HG02571 (cell line): Measurements from ENCODE around the gene SLC2A3.
"Not testable (repeated sequence)": the region's sequence is repeated elsewhere in the genome, so short reads cannot be mapped to it uniquely, and the experiment has no call there.

Source experiments
- ATAC-seq: cut with Tn5 transposase; IDR thresholded peaks from one replicate; pipeline ENCODE4 v1.9.1; 2021; ENCODE audit warnings: mild to moderate bottlenecking, moderate library complexity; ENCODE audit not compliant: unreplicated experiment

The SLC2A3 gene

GRCh38 chr12:7935590-7936581, at the start of gene SLC2A3:
SLC2A3 (minus strand) TSS chr12:7936187; CDS start chr12:7936034, 153 bp downstream.
- peak; percentile 49 for ATAC-seq

GRCh38 chr12:7984900-7985299, 48.9 kb upstream of the SLC2A3 start:
- ATAC-seq, result no peak

GRCh38 chr12:7983460-7983859, 47.5 kb upstream of the SLC2A3 start:
- ATAC-seq, result not testable (repeated sequence)

- ATAC-seq, result not testable (repeated sequence)
Measured at GRCh38 chr12:7983019-7983418, 47.0 kb upstream of the SLC2A3 start.

- not testable (repeated sequence) for ATAC-seq
Measured at GRCh38 chr12:7982332-7982735, 46.3 kb upstream of the SLC2A3 start.

- no peak for ATAC-seq
Measured at GRCh38 chr12:7981446-7981845, 45.5 kb upstream of the SLC2A3 start.

- not testable (repeated sequence) for ATAC-seq
Measured at GRCh38 chr12:7977351-7978124, 41.6 kb upstream of the SLC2A3 start.

- no peak for ATAC-seq
Measured at GRCh38 chr12:7973457-7973825, 37.5 kb upstream of the SLC2A3 start.

GRCh38 chr12:7972734-7973456, 36.9 kb upstream of the SLC2A3 start:
- ATAC-seq, result no peak

- ATAC-seq, result not testable (repeated sequence)
Measured at GRCh38 chr12:7972269-7972668, 36.3 kb upstream of the SLC2A3 start.

- ATAC-seq, result not testable (repeated sequence)
Measured at GRCh38 chr12:7971765-7972164, 35.8 kb upstream of the SLC2A3 start.

- ATAC-seq, result peak; percentile 85
Measured at GRCh38 chr12:7970475-7971252, 34.7 kb upstream of the SLC2A3 start.

- ATAC-seq, result no peak
Measured at GRCh38 chr12:7966563-7966962, 30.6 kb upstream of the SLC2A3 start.

GRCh38 chr12:7964669-7965068, 28.7 kb upstream of the SLC2A3 start:
- ATAC-seq, result not testable (repeated sequence)

GRCh38 chr12:7961395-7962178, 25.6 kb upstream of the SLC2A3 start:
- no peak for ATAC-seq

- ATAC-seq, result no peak
Measured at GRCh38 chr12:7959701-7960121, 23.7 kb upstream of the SLC2A3 start.

GRCh38 chr12:7959278-7959677, 23.3 kb upstream of the SLC2A3 start:
- no peak for ATAC-seq

GRCh38 chr12:7954877-7955276, 18.9 kb upstream of the SLC2A3 start:
- ATAC-seq, result not testable (repeated sequence)

GRCh38 chr12:7954418-7954817, 18.4 kb upstream of the SLC2A3 start:
- not testable (repeated sequence) for ATAC-seq
